Measurements from ENCODE around the gene CIT. TPM values are rescaled to one million over a fixed set of nuclear protein-coding genes. Genes with fewer than 3 reads are reported as not detected.
A peak's percentile ranks its signal among the peaks of the same experiment; 100 is the strongest.

The CIT gene
- total and polyA plus RNA-seq, 7 experiments from 2014 or later, result 0.43 to 69.9 (median 1.7) TPM

GRCh38 chr12:119809023-119809422 is 68.1 kb downstream of the CIT start:
- ATAC-seq, result no peak

GRCh38 chr12:119808441-119808840 is 68.7 kb downstream of the CIT start:
- CTCF ChIA-PET, result no interaction called here
- Histone ChIP-seq H3K4me3 (ENCODE audit: low read length) (no peak overlapping the region), H3K27ac (ENCODE audit: low read depth, low read length) (no peak overlapping the region), H3K4me1 (ENCODE audit: control insufficient read depth in 2 of 2, insufficient read depth in 2 of 2, low read length in 2 of 2) (no peaks in the 10 kb centered on the region), H3K27me3 (ENCODE audit: control insufficient read depth in 2 of 2, insufficient read depth in 2 of 2, low read length in 2 of 2) (no peaks in the 10 kb centered on the region), H3K36me3 (ENCODE audit: control insufficient read depth in 2 of 3, insufficient read depth in 3 of 3, low read length in 3 of 3) (no peaks in the 10 kb centered on the region), H3K9me3 (ENCODE audit: control insufficient read depth in 2 of 3, low read length in 3 of 3) (no peaks in the 10 kb centered on the region)
- H3K9me3 Mint-ChIP-seq, result peaks cover 0 to 12% (median 3%) of the 10 kb centered on the region in 11 donors
- H3K36me3 Mint-ChIP-seq, result peaks cover 0 to 39% (median 6%) of the 10 kb centered on the region in 5 donors
- H3K4me1 Mint-ChIP-seq, result peaks cover 0 to 10% (median 7%) of the 10 kb centered on the region in 7 donors
- intact Hi-C loops (cut with micrococcal nuclease), result no loop called here
- POLR2A ChIA-PET, result no interaction called here
- no peak for DNase-seq
- no peak overlapping the region for H3K27ac Mint-ChIP-seq
- no peak for ATAC-seq
- H3K4me3 Mint-ChIP-seq, result peak overlapping the region in 1 of 10 donors; percentile 66
- no peaks in the 10 kb centered on the region for H3K27me3 Mint-ChIP-seq

More at GRCh38 chr12:119809023-119809422, 68.1 kb downstream of the CIT start:
- Mint-ChIP-seq H3K36me3 (peaks cover 0 to 44% (median 6%) of the 10 kb centered on the region in 5 donors), H3K4me3 (peak overlapping the region in 1 of 10 donors; percentile 66), H3K4me1 (peaks cover 0 to 10% (median 7%) of the 10 kb centered on the region in 7 donors), H3K27ac (peak overlapping the region in 1 of 9 donors; percentile 60), H3K9me3 (peaks cover 0 to 12% (median 3%) of the 10 kb centered on the region in 11 donors), H3K27me3 (no peaks in the 10 kb centered on the region)
- CTCF ChIA-PET, result no interaction called here
- no peak for DNase-seq
- Histone ChIP-seq H3K4me1 (ENCODE audit: control insufficient read depth in 2 of 2, insufficient read depth in 2 of 2, low read length in 2 of 2) (no peaks in the 10 kb centered on the region), H3K27me3 (ENCODE audit: control insufficient read depth in 2 of 2, insufficient read depth in 2 of 2, low read length in 2 of 2) (no peaks in the 10 kb centered on the region), H3K36me3 (ENCODE audit: control insufficient read depth in 2 of 3, insufficient read depth in 3 of 3, low read length in 3 of 3) (no peaks in the 10 kb centered on the region), H3K27ac (ENCODE audit: low read depth, low read length) (no peak overlapping the region), H3K9me3 (ENCODE audit: control insufficient read depth in 2 of 3, low read length in 3 of 3) (no peaks in the 10 kb centered on the region), H3K4me3 (ENCODE audit: low read length) (no peak overlapping the region)
- intact Hi-C loops (cut with micrococcal nuclease), result no loop called here
- POLR2A ChIA-PET, result no interaction called here

DNA sequence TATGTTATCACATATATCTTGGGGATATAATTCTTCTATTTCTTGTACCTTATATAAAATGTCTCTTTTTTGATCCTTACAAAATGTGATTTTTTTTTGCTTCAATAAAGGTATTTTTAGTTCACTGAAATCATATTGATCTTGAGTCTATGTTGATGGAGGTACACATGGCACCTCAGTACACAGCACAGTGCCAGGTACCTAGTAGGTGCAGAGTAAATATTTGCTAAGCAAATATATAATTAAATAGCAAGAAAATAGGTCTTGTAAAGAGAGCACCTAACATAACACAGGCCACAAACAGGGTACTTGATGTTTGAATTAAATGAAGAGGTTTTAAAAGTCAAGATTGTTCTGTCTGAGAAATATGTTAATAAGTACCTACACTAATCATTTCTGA is 69.7 kb downstream of the CIT start:
- H3K27ac ChIP-seq (ENCODE audit: low read depth, low read length), result no peak overlapping the region
- H3K4me1 Mint-ChIP-seq, result peaks cover 0 to 10% (median 7%) of the 10 kb centered on the region in 7 donors
- H3K27me3 Mint-ChIP-seq, result no peaks in the 10 kb centered on the region
- DNase-seq (no peak), ATAC-seq (no peak)
- intact Hi-C loops (cut with micrococcal nuclease), result no loop called here
- no peak overlapping the region for H3K4me3 ChIP-seq (ENCODE audit: low read length)
- H3K27ac Mint-ChIP-seq, result no peak overlapping the region
- H3K27me3 ChIP-seq (ENCODE audit: control insufficient read depth in 2 of 2, insufficient read depth in 2 of 2, low read length in 2 of 2), result no peaks in the 10 kb centered on the region
- no peak overlapping the region for H3K4me3 Mint-ChIP-seq
- no peaks in the 10 kb centered on the region for H3K36me3 ChIP-seq (ENCODE audit: control insufficient read depth in 2 of 3, insufficient read depth in 3 of 3, low read length in 3 of 3)
- CTCF ChIA-PET, result no interaction called here
- peaks cover 0 to 36% (median 6%) of the 10 kb centered on the region in 5 donors for H3K36me3 Mint-ChIP-seq
- H3K9me3 ChIP-seq (ENCODE audit: control insufficient read depth in 2 of 3, low read length in 3 of 3), result no peaks in the 10 kb centered on the region
- POLR2A ChIA-PET, result no interaction called here
- peaks cover 0 to 12% (median 3%) of the 10 kb centered on the region in 11 donors for H3K9me3 Mint-ChIP-seq
- no peaks in the 10 kb centered on the region for H3K4me1 ChIP-seq (ENCODE audit: control insufficient read depth in 2 of 2, insufficient read depth in 2 of 2, low read length in 2 of 2)

DNA sequence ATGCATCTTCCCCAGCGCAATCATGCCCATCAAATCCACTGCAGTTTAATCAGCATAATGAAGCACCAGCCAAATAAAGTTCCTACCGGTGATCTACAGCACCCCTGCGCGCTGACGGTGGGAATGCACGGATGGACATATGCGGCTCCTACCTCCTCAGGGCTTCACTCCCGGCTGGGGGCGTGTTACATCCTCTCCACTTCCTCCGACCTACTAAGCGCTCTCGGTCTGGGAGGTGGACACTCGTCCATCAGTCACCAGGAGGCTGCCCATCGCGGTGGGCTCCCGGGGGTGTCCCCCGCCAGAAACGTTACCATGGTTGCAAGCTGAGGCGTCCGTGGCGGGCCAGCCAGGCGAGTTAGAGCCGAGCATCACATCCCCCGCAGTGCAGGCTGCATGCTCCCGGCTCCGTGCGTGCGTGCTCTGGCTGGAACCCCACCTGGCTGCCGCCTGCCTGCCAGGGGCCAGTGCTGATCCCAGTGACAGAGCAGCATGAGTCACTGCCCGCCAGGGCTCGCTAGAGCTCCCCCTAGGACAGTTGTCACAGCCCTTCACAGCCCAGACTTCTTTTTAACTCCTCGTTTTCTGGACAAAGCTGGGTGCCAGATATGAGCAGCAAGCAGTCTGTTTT is 73.0 kb downstream of the CIT start:
- ChIA-PET POLR2A (no interaction called here), CTCF (no interaction called here)
- Mint-ChIP-seq H3K36me3 (peaks cover 0 to 33% (median 6%) of the 10 kb centered on the region in 5 donors), H3K27ac (no peak overlapping the region), H3K9me3 (peaks cover 0 to 12% (median 3%) of the 10 kb centered on the region in 11 donors), H3K27me3 (no peaks in the 10 kb centered on the region), H3K4me3 (no peak overlapping the region), H3K4me1 (peaks cover 0 to 6% (median 6%) of the 10 kb centered on the region in 7 donors)
- Histone ChIP-seq H3K9me3 (ENCODE audit: control insufficient read depth in 2 of 3, low read length in 3 of 3) (no peaks in the 10 kb centered on the region), H3K4me3 (ENCODE audit: low read length) (no peak overlapping the region), H3K27ac (ENCODE audit: low read depth, low read length) (no peak overlapping the region), H3K27me3 (ENCODE audit: control insufficient read depth in 2 of 2, insufficient read depth in 2 of 2, low read length in 2 of 2) (no peaks in the 10 kb centered on the region), H3K4me1 (ENCODE audit: control insufficient read depth in 2 of 2, insufficient read depth in 2 of 2, low read length in 2 of 2) (no peaks in the 10 kb centered on the region), H3K36me3 (ENCODE audit: control insufficient read depth in 2 of 3, insufficient read depth in 3 of 3, low read length in 3 of 3) (no peaks in the 10 kb centered on the region)
- intact Hi-C loops (cut with micrococcal nuclease), result no loop called here
- ATAC-seq (no peak), DNase-seq (no peak)

GRCh38 chr12:119803381-119803791 is 73.7 kb downstream of the CIT start:
- ChIA-PET POLR2A (no interaction called here), CTCF (no interaction called here)
- no peaks in the 10 kb centered on the region for H3K27me3 Mint-ChIP-seq
- Histone ChIP-seq H3K9me3 (ENCODE audit: control insufficient read depth in 2 of 3, low read length in 3 of 3) (no peaks in the 10 kb centered on the region), H3K27ac (ENCODE audit: low read depth, low read length) (no peak overlapping the region), H3K4me1 (ENCODE audit: control insufficient read depth in 2 of 2, insufficient read depth in 2 of 2, low read length in 2 of 2) (no peaks in the 10 kb centered on the region), H3K4me3 (ENCODE audit: low read length) (no peak overlapping the region), H3K36me3 (ENCODE audit: control insufficient read depth in 2 of 3, insufficient read depth in 3 of 3, low read length in 3 of 3) (no peaks in the 10 kb centered on the region), H3K27me3 (ENCODE audit: control insufficient read depth in 2 of 2, insufficient read depth in 2 of 2, low read length in 2 of 2) (no peaks in the 10 kb centered on the region)
- DNase-seq, result no peak
- no peaks in the 10 kb centered on the region for H3K4me1 Mint-ChIP-seq
- intact Hi-C loops (cut with micrococcal nuclease), result no loop called here
- peaks cover 0 to 12% (median 3%) of the 10 kb centered on the region in 11 donors for H3K9me3 Mint-ChIP-seq
- H3K4me3 Mint-ChIP-seq, result no peak overlapping the region
- H3K27ac Mint-ChIP-seq, result no peak overlapping the region
- ATAC-seq, result no peak
- peaks cover 0 to 31% (median 6%) of the 10 kb centered on the region in 5 donors for H3K36me3 Mint-ChIP-seq

- CTCF ChIA-PET, result no interaction called here
- no peak for DNase-seq
- Mint-ChIP-seq H3K9me3 (peaks cover 0 to 12% (median 3%) of the 10 kb centered on the region in 11 donors), H3K4me1 (no peaks in the 10 kb centered on the region), H3K4me3 (no peak overlapping the region), H3K27me3 (no peaks in the 10 kb centered on the region), H3K27ac (no peak overlapping the region), H3K36me3 (peaks cover 0 to 28% (median 6%) of the 10 kb centered on the region in 5 donors)
- no peaks in the 10 kb centered on the region for H3K4me1 ChIP-seq (ENCODE audit: control insufficient read depth in 2 of 2, insufficient read depth in 2 of 2, low read length in 2 of 2)
- intact Hi-C loops (cut with micrococcal nuclease), result no loop called here
- POLR2A ChIA-PET, result no interaction called here
- no peaks in the 10 kb centered on the region for H3K27me3 ChIP-seq (ENCODE audit: control insufficient read depth in 2 of 2, insufficient read depth in 2 of 2, low read length in 2 of 2)
- no peak for ATAC-seq
- H3K27ac ChIP-seq (ENCODE audit: low read depth, low read length), result no peak overlapping the region
- H3K36me3 ChIP-seq (ENCODE audit: control insufficient read depth in 2 of 3, insufficient read depth in 3 of 3, low read length in 3 of 3), result no peaks in the 10 kb centered on the region
- no peaks in the 10 kb centered on the region for H3K9me3 ChIP-seq (ENCODE audit: control insufficient read depth in 2 of 3, low read length in 3 of 3)
- H3K4me3 ChIP-seq (ENCODE audit: low read length), result no peak overlapping the region
These were observed 74.6 kb downstream of the CIT start for GRCh38 chr12:119802472-119802871.

- no peaks in the 10 kb centered on the region for H3K36me3 ChIP-seq (ENCODE audit: control insufficient read depth in 2 of 3, insufficient read depth in 3 of 3, low read length in 3 of 3)
- H3K4me1 ChIP-seq (ENCODE audit: control insufficient read depth in 2 of 2, insufficient read depth in 2 of 2, low read length in 2 of 2), result no peaks in the 10 kb centered on the region
- Mint-ChIP-seq H3K27ac (no peak overlapping the region), H3K27me3 (no peaks in the 10 kb centered on the region), H3K4me3 (no peak overlapping the region), H3K9me3 (no peaks in the 10 kb centered on the region), H3K4me1 (no peaks in the 10 kb centered on the region), H3K36me3 (peaks cover 0 to 18% (median 0%) of the 10 kb centered on the region in 5 donors)
- H3K27me3 ChIP-seq (ENCODE audit: control insufficient read depth in 2 of 2, insufficient read depth in 2 of 2, low read length in 2 of 2), result no peaks in the 10 kb centered on the region
- DNase-seq, result no peak
- H3K9me3 ChIP-seq (ENCODE audit: control insufficient read depth in 2 of 3, low read length in 3 of 3), result no peaks in the 10 kb centered on the region
- ATAC-seq, result no peak
- ChIA-PET POLR2A (no interaction called here), CTCF (no interaction called here)
- no peak overlapping the region for H3K4me3 ChIP-seq (ENCODE audit: low read length)
- H3K27ac ChIP-seq (ENCODE audit: low read depth, low read length), result no peak overlapping the region
- intact Hi-C loops (cut with micrococcal nuclease), result no loop called here
These were observed 80.0 kb downstream of the CIT start for GRCh38 chr12:119797090-119797489.
